Heart right ventricle (tissue), 16 donors: ENCODE measurements around the gene MED16. TPM values are rescaled to one million over a fixed set of nuclear protein-coding genes. Genes with fewer than 3 reads are reported as not detected.

Experiments
- ATAC-seq, 8 donors: fragments of 200-7000 bp; cut with Tn5 transposase; one replicate each; pipeline ENCODE4 v1.9.1; 2020; ENCODE audit warnings: mild to moderate bottlenecking in 8 of 8, moderate library complexity in 8 of 8, moderate number of reproducible peaks in 1 of 8
- DNase-seq, 2 donors: peaks; one replicate each; pipeline ENCODE4 v3.0.0-alpha.2; 2020
- H3K27ac ChIP-seq, 10 donors: fragments of 200-600 bp; sonication (generic) in 2 of 10; one replicate each; pipeline versions ENCODE4 v1.5.0 to v1.8.0; 2020 to 2022; ENCODE audit warnings: mild to moderate bottlenecking in 3 of 10
- H3K27me3 ChIP-seq, 7 donors: fragments of 200-600 bp; one replicate each; pipeline ENCODE4 v1.8.0; 2021 to 2022; ENCODE audit warnings: mild to moderate bottlenecking in 2 of 7
- H3K36me3 ChIP-seq, 9 donors: fragments of 200-600 bp; sonication (generic) in 1 of 9; one replicate each; pipeline versions ENCODE4 v1.5.0 to v1.8.0; 2020 to 2022; ENCODE audit warnings: mild to moderate bottlenecking in 2 of 9
- H3K4me1 ChIP-seq, 9 donors: fragments of 200-600 bp; sonication (generic) in 1 of 9; one replicate each; pipeline versions ENCODE4 v1.5.0 to v1.8.0; 2020 to 2022; ENCODE audit warnings: mild to moderate bottlenecking in 4 of 9
- H3K4me3 ChIP-seq, 10 donors: fragments of 200-600 bp; sonication (generic) in 2 of 10; one replicate each; pipeline versions ENCODE4 v1.5.0 to v1.8.0; 2020 to 2022; ENCODE audit warnings: mild to moderate bottlenecking in 7 of 10, moderate library complexity in 2 of 10
- H3K9me3 ChIP-seq, 11 donors: fragments of 200-600 bp in 10 of 11; sonication (generic) in 2 of 11; one replicate each; pipeline versions ENCODE4 v1.5.0 to v1.8.0; 2013 to 2022; ENCODE audit warnings: mild to moderate bottlenecking in 2 of 11, control low read depth in 1 of 11, moderate library complexity in 1 of 11
- WGBS, 2 donors: extraction: QIAGEN DNeasy Blood & Tissue Kit; methylation state at CpG; one replicate each; pipeline ENCODE4 v1.1.7; 2013; ENCODE audit warnings: inconsistent platforms in 1 of 2; 5-methylcytosine and 5-hydroxymethylcytosine counted together
- intact Hi-C, 10 donors: fragments of 100-400 bp; cut with DNase I; formaldehyde crosslinking; loops; one replicate each; pipeline versions ENCODE4 v1.11.1 to v1.14.2; 2022
- polyA plus RNA-seq, 2 donors: library from polyadenylated mRNA; stranded (reverse); fragments of 200-250 nt; gene quantifications; one replicate each; pipeline ENCODE4 v1.2.3, GENCODE V29; 2013
- total RNA-seq, 10 donors: library from RNA; stranded (reverse); fragmentation: NEBNext Ultra II Directional in 3 of 10; extraction: Animal tissue kit (Norgen Biotek cat#: 25700) in 3 of 10; gene quantifications; one replicate each; pipeline versions ENCODE4 v1.2.1 to v1.2.4, GENCODE V29; 2021 to 2023
- TF ChIP-seq, protein P1 (sequence below), 9 donors: fragments of 200-600 bp; sonication (generic) in 2 of 9; IDR thresholded peaks; one replicate each; pipeline versions ENCODE4 v1.5.0 to v1.8.0; 2021 to 2022; ENCODE audit warnings: antibody characterized with exemption in 9 of 9, mild to moderate bottlenecking in 5 of 9, moderate library complexity in 1 of 9
- donor health status: Arrhythmogenic right ventricular cardiomyopathy.
- donor health status: ischemic (EF 13 %, LVEDD 7.1; RV severe dilation, severe dysfunction).
- donor health status: healthy with polysubstance abuse.
- donor health status: DM: no; HTN: yes; CAD: no.
- donor health status: DM: no; HTN: no; CAD: no.
- donor health status: ischemic (EF 25% LVEDD 6.9; RV normal size, moderate dysfunction).
- donor health status: ischemic (EF 25% LVEDD 5.7; RV mildly dilated, moderate dysfunction).
- donor health status: healthy.
- donor health status: DM: yes; HTN: yes; CAD: no.
- donor health status: Ischemic cardiomyopathy.
- donor health status: ischemic (EF 35%, LVEDD 5.7; RV mildly dilated, moderate dysfunction).
- donor health status: nonischemic (EF 11% LVEDD 7.7; RV severe dilation, severe dysfunction).
- donor health status: DM: yes; HTN: yes; CAD: no.
- donor health status: PGD.
- donor health status: ischemic (EF 29% LVEDD 5.4; RV normal size, mild dysfunction).
- donor health status: nonischemic (EF 23%, LVEDD 6.1; RV moderate dilation, normal function).

Gene MED16
- total and polyA plus RNA-seq, 12 donors, result 17.6 to 42.9 (median 27.7) TPM

DNA sequence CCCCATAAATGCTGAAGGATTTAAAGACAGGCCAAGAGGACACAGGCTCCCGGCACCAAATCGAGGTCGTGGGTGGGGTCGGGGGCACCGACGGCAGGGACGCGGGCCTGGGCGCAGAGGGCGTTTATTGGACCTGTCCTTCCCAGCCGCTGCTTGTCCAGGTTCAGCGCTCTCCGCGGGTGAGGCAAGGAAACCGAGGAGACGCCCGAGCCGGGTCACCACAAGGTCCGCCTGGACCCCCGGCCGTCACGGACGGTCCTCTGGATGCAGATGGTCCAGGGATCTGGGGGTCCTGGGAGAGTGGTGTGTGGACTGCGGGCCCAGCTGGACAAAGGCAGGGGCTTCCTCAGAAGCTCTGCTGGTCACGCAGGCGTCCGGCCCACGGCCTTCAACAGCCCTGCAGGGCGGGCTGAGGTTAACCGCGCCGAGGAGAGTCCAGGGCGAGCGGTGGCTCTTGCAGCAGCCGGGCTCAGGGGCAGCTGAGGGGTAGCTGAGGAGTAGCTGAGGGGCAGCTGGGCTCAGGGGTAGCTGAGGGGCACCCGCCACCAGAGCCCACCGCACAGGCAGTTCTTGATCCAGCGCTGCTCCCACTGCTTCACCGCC is 25.0 kb downstream of the MED16 start:
- H3K27ac ChIP-seq, result peak overlapping the region in 3 of 10 donors; percentile 5 to 61 (median 29)
- no peak overlapping the region for H3K4me3 ChIP-seq
- no peaks in the 10 kb centered on the region for H3K9me3 ChIP-seq
- intact Hi-C loops, result loop anchor here in 3 of 10 donors (10.0 kb wide), 3 partner anchors 93 to 117 kb away; partner anchors contain the start of gene WDR18 (in 1 of the 3)
- DNase-seq (no peak), ATAC-seq (no peak)
- TF ChIP-seq, protein P1, sequence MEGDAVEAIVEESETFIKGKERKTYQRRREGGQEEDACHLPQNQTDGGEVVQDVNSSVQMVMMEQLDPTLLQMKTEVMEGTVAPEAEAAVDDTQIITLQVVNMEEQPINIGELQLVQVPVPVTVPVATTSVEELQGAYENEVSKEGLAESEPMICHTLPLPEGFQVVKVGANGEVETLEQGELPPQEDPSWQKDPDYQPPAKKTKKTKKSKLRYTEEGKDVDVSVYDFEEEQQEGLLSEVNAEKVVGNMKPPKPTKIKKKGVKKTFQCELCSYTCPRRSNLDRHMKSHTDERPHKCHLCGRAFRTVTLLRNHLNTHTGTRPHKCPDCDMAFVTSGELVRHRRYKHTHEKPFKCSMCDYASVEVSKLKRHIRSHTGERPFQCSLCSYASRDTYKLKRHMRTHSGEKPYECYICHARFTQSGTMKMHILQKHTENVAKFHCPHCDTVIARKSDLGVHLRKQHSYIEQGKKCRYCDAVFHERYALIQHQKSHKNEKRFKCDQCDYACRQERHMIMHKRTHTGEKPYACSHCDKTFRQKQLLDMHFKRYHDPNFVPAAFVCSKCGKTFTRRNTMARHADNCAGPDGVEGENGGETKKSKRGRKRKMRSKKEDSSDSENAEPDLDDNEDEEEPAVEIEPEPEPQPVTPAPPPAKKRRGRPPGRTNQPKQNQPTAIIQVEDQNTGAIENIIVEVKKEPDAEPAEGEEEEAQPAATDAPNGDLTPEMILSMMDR (IDR thresholded peaks at IDR 0.05), result no peak
- 92 to 94% methylated on average over 39 of the region's 39 CpGs for WGBS, 2 donors
- H3K36me3 ChIP-seq, result peaks cover 0 to 45% (median 12%) of the 10 kb centered on the region in 9 donors
- H3K27me3 ChIP-seq, result peaks cover 0 to 9% (median 0%) of the 10 kb centered on the region in 7 donors
- peaks cover 0 to 45% (median 8%) of the 10 kb centered on the region in 9 donors for H3K4me1 ChIP-seq

DNA sequence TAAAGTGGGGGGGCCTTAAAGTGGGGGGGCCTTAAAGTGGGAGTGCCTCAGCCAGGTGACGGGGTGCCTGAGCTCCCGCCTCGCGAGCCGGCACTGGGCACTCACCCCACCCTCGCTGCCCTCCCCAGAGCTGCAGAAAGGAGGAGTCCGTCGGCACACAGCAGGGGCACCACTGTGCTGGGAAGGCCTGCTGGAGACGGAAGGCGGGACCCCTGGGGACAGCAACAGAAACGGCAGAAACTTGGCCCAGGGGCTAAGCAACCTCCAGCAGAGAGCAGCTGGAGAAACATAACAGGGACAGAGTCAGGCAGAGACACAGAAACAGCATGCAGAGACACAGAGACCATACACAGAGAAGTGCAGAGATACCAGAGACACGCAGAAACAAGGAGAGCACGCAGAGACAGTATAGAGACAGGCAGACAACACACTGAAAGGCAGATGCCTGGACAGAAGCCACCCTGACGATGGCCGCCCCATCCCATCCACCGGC is 25.6 kb downstream of the MED16 start:
- H3K36me3 ChIP-seq, result peaks cover 0 to 45% (median 12%) of the 10 kb centered on the region in 9 donors
- intact Hi-C loops, result loop anchor here in 3 of 10 donors (10.0 kb wide), 3 partner anchors 93 to 117 kb away; partner anchors contain the start of gene WDR18 (in 1 of the 3)
- TF ChIP-seq, protein P1 (IDR thresholded peaks at IDR 0.05), result no peak
- peak in 3 of 8 donors; percentile 6 to 21 (median 9) for ATAC-seq
- H3K9me3 ChIP-seq, result no peaks in the 10 kb centered on the region
- H3K4me1 ChIP-seq, result peaks cover 0 to 42% (median 10%) of the 10 kb centered on the region in 9 donors
- H3K27ac ChIP-seq, result peak overlapping the region in 2 of 10 donors; percentile 5 to 29
- WGBS, 2 donors, result 65 to 78% methylated on average over 16 of the region's 16 CpGs
- no peak for DNase-seq
- H3K4me3 ChIP-seq, result no peak overlapping the region
- H3K27me3 ChIP-seq, result peaks cover 0 to 14% (median 0%) of the 10 kb centered on the region in 7 donors

DNA sequence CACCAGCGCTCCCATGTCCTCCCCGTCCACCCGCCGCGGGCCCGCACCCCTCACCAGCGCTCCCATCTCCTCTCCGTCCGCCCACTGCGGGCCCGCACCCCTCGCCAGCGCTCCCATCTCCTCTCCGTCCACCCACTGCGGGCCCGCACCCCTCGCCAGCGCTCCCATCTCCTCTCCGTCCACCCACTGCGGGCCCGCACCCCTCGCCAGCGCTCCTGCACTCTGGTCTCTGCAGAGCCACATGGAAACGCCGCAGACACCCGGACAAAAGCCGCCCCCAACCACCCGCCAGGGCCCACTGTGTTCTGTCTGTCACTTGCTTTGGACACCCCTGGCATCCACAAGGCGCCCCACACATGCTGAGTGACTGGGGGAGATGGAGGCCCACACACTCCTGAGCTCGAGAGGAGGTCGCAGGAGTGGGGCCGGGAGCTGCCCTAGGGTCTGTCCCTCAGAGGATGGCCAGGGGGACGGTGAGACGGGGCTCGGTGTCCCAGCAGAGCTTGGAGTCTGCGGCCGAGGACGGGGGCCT is 26.2 kb downstream of the MED16 start:
- TF ChIP-seq, protein P1 (IDR thresholded peaks at IDR 0.05), result no peak
- intact Hi-C loops, result loop anchor here in 3 of 10 donors (10.0 kb wide), 3 partner anchors 92 to 118 kb away; partner anchors contain the start of gene WDR18 (in 1 of the 3)
- H3K27me3 ChIP-seq, result peaks cover 0 to 16% (median under 1%) of the 10 kb centered on the region in 7 donors
- H3K4me1 ChIP-seq, result peaks cover 0 to 37% (median 10%) of the 10 kb centered on the region in 9 donors
- H3K4me3 ChIP-seq, result no peak overlapping the region
- 82 to 83% methylated on average over 30 to 36 of the region's 38 CpGs for WGBS, 2 donors
- H3K9me3 ChIP-seq, result no peaks in the 10 kb centered on the region
- no peak for ATAC-seq
- peaks cover 0 to 40% (median 12%) of the 10 kb centered on the region in 9 donors for H3K36me3 ChIP-seq
- no peak for DNase-seq
- H3K27ac ChIP-seq, result peak overlapping the region in 1 of 10 donors; percentile 5

DNA sequence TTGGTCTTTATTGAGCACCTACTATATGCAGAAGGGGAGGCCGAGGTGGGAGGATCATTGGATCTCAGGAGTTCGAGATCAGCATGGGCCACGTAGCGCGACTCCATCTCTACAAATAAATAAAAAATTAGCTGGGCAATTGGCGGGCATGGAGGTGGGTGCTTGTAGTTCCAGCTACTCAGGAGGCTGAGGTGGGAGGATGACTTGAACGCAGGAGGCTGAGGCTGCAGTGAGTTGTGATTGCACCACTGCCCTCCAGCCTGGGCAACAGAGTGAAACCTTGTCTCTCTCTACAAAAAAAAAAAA is 29.7 kb downstream of the MED16 start:
- TF ChIP-seq, protein P1 (IDR thresholded peaks at IDR 0.05), result no peak
- intact Hi-C loops, result loop anchor here in 8 of 10 donors (2.0 to 10.0 kb wide), 8 partner anchors 50 to 122 kb away; partner anchors contain the start of genes KISS1R (in 4 of the 8), WDR18 (in 3 of the 8) and R3HDM4 (in 1 of the 8)
- Histone ChIP-seq H3K36me3 (peaks cover 0 to 10% (median 5%) of the 10 kb centered on the region in 9 donors), H3K4me3 (peak overlapping the region in 2 of 10 donors; percentile 24 to 42), H3K27ac (peak overlapping the region in 1 of 10 donors; percentile 85), H3K9me3 (no peaks in the 10 kb centered on the region), H3K27me3 (peaks cover 0 to 46% (median 27%) of the 10 kb centered on the region in 7 donors), H3K4me1 (peaks cover 0 to 46% (median 10%) of the 10 kb centered on the region in 9 donors)
- no peak for DNase-seq
- ATAC-seq, result no peak
- WGBS, 2 donors, result 68 to 72% methylated on average over 7 of the region's 7 CpGs
